Lower leg skin (tissue), 4 donors: ENCODE measurements around the gene ANXA1. TPM values are rescaled to one million over a fixed set of nuclear protein-coding genes. Genes with fewer than 3 reads are reported as not detected.

ENCODE experiments used
- DNase-seq, 2 donors: peaks; one replicate each; pipeline ENCODE4 v3.0.0-alpha.2; 2019; ENCODE audit warnings: low spot score in 2 of 2
- H3K4me3 ChIP-seq: fragments of 200-600 bp; sonication (generic); 2 replicates; pipeline ENCODE4 v1.5.1; 2017; ENCODE audit warnings: mild to moderate bottlenecking, low read depth; ENCODE audit not compliant: poor library complexity, severe bottlenecking
- CTCF ChIP-seq, 3 donors: fragments of 450-650 bp; IDR thresholded peaks; one replicate each; pipeline ENCODE4 v1.5.1; 2016; ENCODE audit warnings: antibody characterized with exemption in 3 of 3, mild to moderate bottlenecking in 3 of 3, moderate library complexity in 2 of 3
- POLR2A ChIP-seq, 2 donors: fragments of 450-650 bp; IDR thresholded peaks; one replicate each; pipeline ENCODE4 v1.6.1; 2016 to 2017; ENCODE audit warnings: antibody characterized with exemption in 2 of 2, mild to moderate bottlenecking in 1 of 2, moderate library complexity in 1 of 2
- WGBS, 2 donors: methylation state at CpG; one replicate each; pipeline ENCODE4 v1.1.5; 2018; 5-methylcytosine and 5-hydroxymethylcytosine counted together
- intact Hi-C: fragments of 100-400 bp; cut with DNase I; formaldehyde crosslinking; loops from one replicate; pipeline ENCODE4 v1.15.0; 2023; ENCODE audit warnings: low total_unique reads
- total RNA-seq, 4 donors: library from RNA; depleted of rRNA; stranded (reverse); fragments of >200 nt; gene quantifications; one replicate each; pipeline ENCODE4 v1.1.0, GENCODE V29; 2016

Gene ANXA1
- total RNA-seq, 4 donors from 2014 or later = 146 to 284 (median 173) TPM

GRCh38 chr9:73156865-73157187 lies 5.2 kb downstream of the ANXA1 start:
- DNase-seq = no peak
- intact Hi-C loops = no loop called here
- TF ChIP-seq POLR2A (IDR thresholded peaks at IDR 0.05) (no peak), CTCF (IDR thresholded peaks at IDR 0.05) (no peak)
- H3K4me3 ChIP-seq = no peak overlapping the region

- no peak for TF ChIP-seq CTCF (IDR thresholded peaks at IDR 0.05)
- TF ChIP-seq POLR2A (IDR thresholded peaks at IDR 0.05) = no peak
- WGBS, 2 donors = 44 to 50% methylated on average over 2 of the region's 2 CpGs
- no peak for DNase-seq
- intact Hi-C loops = no loop called here
- no peak overlapping the region for H3K4me3 ChIP-seq
Observed at GRCh38 chr9:73157811-73158210, 6.1 kb downstream of the ANXA1 start.

- WGBS, 2 donors = 81 to 85% methylated on average over 6 of the region's 6 CpGs
- H3K4me3 ChIP-seq = no peak overlapping the region
- intact Hi-C loops = no loop called here
- TF ChIP-seq CTCF (IDR thresholded peaks at IDR 0.05) (no peak), POLR2A (IDR thresholded peaks at IDR 0.05) (no peak)
- no peak for DNase-seq
Observed at GRCh38 chr9:73158723-73159122, 7.1 kb downstream of the ANXA1 start.

- no peak for TF ChIP-seq POLR2A (IDR thresholded peaks at IDR 0.05)
- no peak for TF ChIP-seq CTCF (IDR thresholded peaks at IDR 0.05)
- 92 to 96% methylated on average over 5 of the region's 5 CpGs for WGBS, 2 donors
- H3K4me3 ChIP-seq = no peak overlapping the region
- no peak for DNase-seq
- intact Hi-C loops = no loop called here
Observed at GRCh38 chr9:73160868-73161267, 9.2 kb downstream of the ANXA1 start.

GRCh38 chr9:73162987-73163768 lies 11.5 kb downstream of the ANXA1 start:
- TF ChIP-seq CTCF (IDR thresholded peaks at IDR 0.05) = no peak
- no peak for TF ChIP-seq POLR2A (IDR thresholded peaks at IDR 0.05)
- 69 to 77% methylated on average over 6 of the region's 6 CpGs for WGBS, 2 donors
- DNase-seq = no peak
- intact Hi-C loops = no loop called here
- no peak overlapping the region for H3K4me3 ChIP-seq

GRCh38 chr9:73165911-73166310 lies 14.2 kb downstream of the ANXA1 start:
- no peak overlapping the region for H3K4me3 ChIP-seq
- intact Hi-C loops = no loop called here
- WGBS, 2 donors = 93 to 96% methylated on average over 2 of the region's 2 CpGs
- TF ChIP-seq POLR2A (IDR thresholded peaks at IDR 0.05) (no peak), CTCF (IDR thresholded peaks at IDR 0.05) (no peak)
- no peak for DNase-seq
